SK-N-SH (cell line): ENCODE results near the gene SMOC1. TPM values are rescaled to one million over a fixed set of nuclear protein-coding genes. Genes with fewer than 3 reads are reported as not detected.

Experiments used
- CTCF ChIA-PET: fragments of 300-600, 350-600 bp; formaldehyde crosslinking; extraction: SDS; loops from one replicate; lab custom pipeline; 2021; lab: Yijun Ruan, JAX
- POLR2A ChIA-PET: fragments of 350-600 bp; sonication (Branson Sonifier 250); formaldehyde crosslinking; extraction: SDS; loops from one replicate; lab custom pipeline; 2020; ENCODE audit warnings: antibody characterized with exemption, inconsistent platforms; lab: Yijun Ruan, JAX
- DNase-seq: peaks from one replicate; pipeline ENCODE4 v3.0.0; 2012
- H2AFZ ChIP-seq: fragments of 200-600 bp; sonication (generic); 2 replicates; pipeline ENCODE4 v1.8.1; 2016; ENCODE audit warnings: antibody characterized with exemption, mild to moderate bottlenecking, low read depth
- H3F3A ChIP-seq: fragments of 200-600 bp; sonication (generic); replicated peaks from 2 replicates; pipeline ENCODE3; 2016; ENCODE audit warnings: antibody characterized with exemption, mild to moderate bottlenecking; ENCODE audit not compliant: insufficient read depth
- H3K27ac ChIP-seq, 2 experiments: fragments of 200-500 bp in 1 of 2; fragments of 200-600 bp in 1 of 2; sonication (Bioruptor generic) in 1 of 2; sonication (generic), shearing (Covaris generic) in 1 of 2; 2 replicates each; pipeline versions ENCODE4 v1.5.1 to v1.6.1; 2014 to 2016; ENCODE audit warnings: low read depth in 2 of 2, inconsistent platforms in 1 of 2, low read length in 1 of 2, mild to moderate bottlenecking in 1 of 2, mixed read lengths in 1 of 2
- H3K27me3 ChIP-seq: fragments of 200-600 bp; sonication (generic), shearing (Covaris generic); 2 replicates; pipeline ENCODE4 v1.6.1; 2016; ENCODE audit warnings: mixed run types; ENCODE audit not compliant: insufficient read depth
- H3K36me3 ChIP-seq, 2 experiments: fragments of 200-500 bp in 1 of 2; fragments of 200-600 bp in 1 of 2; sonication (Bioruptor generic) in 1 of 2; sonication (generic) in 1 of 2; replicated peaks in 1 of 2; 2 replicates each; pipeline versions ENCODE3 to v1.5.1; 2014 to 2016; ENCODE audit warnings: low read length in 1 of 2, mild to moderate bottlenecking in 1 of 2; ENCODE audit not compliant: insufficient read depth in 2 of 2, control insufficient read depth in 1 of 2
- H3K4me1 ChIP-seq, 2 experiments: fragments of 200-500 bp in 1 of 2; fragments of 200-600 bp in 1 of 2; sonication (Bioruptor generic) in 1 of 2; sonication (generic), shearing (Covaris generic) in 1 of 2; 2 replicates each; pipeline versions ENCODE4 v1.5.1 to v1.6.1; 2014 to 2016; ENCODE audit warnings: low read depth in 1 of 2, low read length in 1 of 2, mixed run types in 1 of 2; ENCODE audit not compliant: insufficient read depth in 2 of 2, control insufficient read depth in 1 of 2
- H3K4me2 ChIP-seq: fragments of 200-600 bp; sonication (generic), shearing (Covaris generic); 2 replicates; pipeline ENCODE4 v1.6.1; 2017; ENCODE audit warnings: mixed run types
- H3K4me3 ChIP-seq, 2 experiments: fragments of 200-500 bp in 1 of 2; fragments of 200-600 bp in 1 of 2; sonication (Bioruptor generic) in 1 of 2; sonication (generic), shearing (Covaris generic) in 1 of 2; 2 replicates each; pipeline versions ENCODE4 v1.5.1 to v1.8.1; 2014 to 2016; ENCODE audit warnings: low read depth in 2 of 2, inconsistent platforms in 1 of 2, low read length in 1 of 2, mild to moderate bottlenecking in 1 of 2, mixed read lengths in 1 of 2, moderate library complexity in 1 of 2
- H3K79me2 ChIP-seq: fragments of 200-600 bp; sonication (generic); 2 replicates; pipeline ENCODE4 v1.8.1; 2017; ENCODE audit warnings: mild to moderate bottlenecking; ENCODE audit not compliant: insufficient read depth
- H3K9ac ChIP-seq: fragments of 200-600 bp; sonication (generic); 2 replicates; pipeline ENCODE4 v1.6.1; 2017; ENCODE audit warnings: mixed run types
- H3K9me2 ChIP-seq: fragments of 200-600 bp; sonication (generic); 2 replicates; pipeline ENCODE4 v1.6.1; 2017; ENCODE audit warnings: mixed run types
- H3K9me3 ChIP-seq: fragments of 200-600 bp; sonication (generic); 2 replicates; pipeline ENCODE4 v1.6.1; 2017; ENCODE audit warnings: mixed run types, mild to moderate bottlenecking, moderate library complexity
- H4K20me1 ChIP-seq: fragments of 200-600 bp; sonication (generic); 2 replicates; pipeline ENCODE4 v1.6.1; 2017; ENCODE audit warnings: mild to moderate bottlenecking, mixed run types; ENCODE audit not compliant: insufficient read depth
- CHD2 ChIP-seq: fragments of 150-350 bp; IDR thresholded peaks from 2 replicates; pipeline ENCODE4 v1.6.1; 2018; ENCODE audit warnings: low read length; ENCODE audit not compliant: partially characterized antibody
- ELF1 ChIP-seq: IDR thresholded peaks from 2 replicates; pipeline ENCODE4 v1.4.0; 2012
- FOSL2 ChIP-seq: IDR thresholded peaks from 2 replicates; pipeline ENCODE4 v1.4.0; 2012; ENCODE audit warnings: low read depth, mild to moderate bottlenecking, moderate library complexity, borderline replicate concordance
- FOXJ3 ChIP-seq: sonication (generic); formaldehyde crosslinking; IDR thresholded peaks from 2 replicates; pipeline ENCODE4 v1.5.1; 2020; ENCODE audit warnings: mild to moderate bottlenecking, missing genetic modification reagents
- GATA2 ChIP-seq: sonication (generic); formaldehyde crosslinking; IDR thresholded peaks from 2 replicates; pipeline ENCODE4 v1.5.0; 2020; ENCODE audit warnings: mild to moderate bottlenecking, missing genetic modification reagents
- MEF2A ChIP-seq: IDR thresholded peaks from 2 replicates; pipeline ENCODE4 v1.4.0; 2012; ENCODE audit warnings: low read depth, borderline replicate concordance
- NFIC ChIP-seq: IDR thresholded peaks from 2 replicates; pipeline ENCODE4 v1.4.0; 2012; ENCODE audit warnings: borderline replicate concordance
- NRF1 ChIP-seq: IDR thresholded peaks from 2 replicates; pipeline ENCODE4 v1.6.1; 2012; ENCODE audit warnings: low read depth, mild to moderate bottlenecking, low read length
- RFX5 ChIP-seq: IDR thresholded peaks from 2 replicates; pipeline ENCODE4 v1.6.1; 2012; ENCODE audit warnings: mild to moderate bottlenecking, improper control_type of control experiment, low read length
- RXRA ChIP-seq: IDR thresholded peaks from 2 replicates; pipeline ENCODE4 v1.4.0; 2012; ENCODE audit warnings: low read depth, mild to moderate bottlenecking, borderline replicate concordance
- SIN3A ChIP-seq: IDR thresholded peaks from 2 replicates; pipeline ENCODE4 v1.6.1; 2012; ENCODE audit warnings: low read depth, mild to moderate bottlenecking, low read length, moderate library complexity, borderline replicate concordance
- WGBS: methylation state at CpG from one replicate; pipeline ENCODE4 v1.1.6; 2017; ENCODE audit warnings: low lambda C conversion rate; 5-methylcytosine and 5-hydroxymethylcytosine counted together
- polyA plus RNA-seq, 3 experiments: library from polyadenylated mRNA; depleted of rRNA; stranded (reverse); fragments of >200 nt; gene quantifications; 2 replicates each; pipeline ENCODE4 v1.2.3, GENCODE V29; 2012
- TF ChIP-seq, protein P1 (sequence below): fragments of 150-350 bp; IDR thresholded peaks from 2 replicates; pipeline ENCODE4 v1.6.1; 2016; ENCODE audit warnings: mild to moderate bottlenecking, low read depth, low read length
- TF ChIP-seq, protein P2 (sequence below): IDR thresholded peaks from 2 replicates; pipeline ENCODE4 v1.6.1; 2012; ENCODE audit warnings: mild to moderate bottlenecking, low read depth, low read length, moderate library complexity
- TF ChIP-seq, protein P3 (sequence below): fragments of 200-600 bp; sonication (generic); IDR thresholded peaks from 2 replicates; pipeline ENCODE4 v1.6.1; 2017; ENCODE audit warnings: antibody characterized with exemption, mild to moderate bottlenecking, moderate library complexity
- TF ChIP-seq, protein P4 (sequence below): IDR thresholded peaks from 2 replicates; pipeline ENCODE4 v1.4.0; 2012; ENCODE audit warnings: low read depth
- TF ChIP-seq, protein P5 (sequence below): fragments of 150-350 bp; IDR thresholded peaks from 2 replicates; pipeline ENCODE4 v1.6.1; 2017; ENCODE audit warnings: antibody characterized with exemption, low read length, low read depth, borderline replicate concordance

Gene SMOC1
- polyA plus RNA-seq, 1 of the 3 experiments (the other 2 are of a cell fraction), result not detected

DNA sequence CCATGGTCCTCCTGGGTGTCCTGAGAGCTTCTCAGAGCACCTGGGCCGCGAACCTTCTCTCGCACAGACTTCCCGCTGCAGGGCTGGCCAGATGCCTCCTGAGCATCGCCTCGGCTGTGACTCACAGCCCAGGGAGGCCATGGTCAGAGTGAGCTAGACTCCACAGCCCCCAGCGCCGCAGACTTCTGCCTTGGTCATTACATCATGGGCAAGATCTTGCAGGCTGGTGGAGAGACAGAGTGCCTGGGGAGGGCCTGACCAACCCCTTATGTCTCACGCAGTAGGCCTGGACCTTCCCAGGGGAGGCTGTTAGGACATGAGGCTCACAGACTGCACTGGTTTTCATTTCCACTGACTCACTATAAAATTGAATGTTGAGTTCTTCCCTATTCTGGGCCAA, 41.8 kb downstream of the SMOC1 start:
- Histone ChIP-seq H3F3A (no peaks in the 10 kb centered on the region), H4K20me1 (no peaks in the 10 kb centered on the region), H3K79me2 (no peaks in the 10 kb centered on the region), H3K9me2 (no peaks in the 10 kb centered on the region), H3K9ac (no peak overlapping the region), H2AFZ (no peak overlapping the region), H3K4me3 (no peak overlapping the region), H3K4me1 (peaks cover 0 to 11% of the 10 kb centered on the region in 2 experiments; a peak in 1 of 4 replicates), H3K27me3 (no peaks in the 10 kb centered on the region)
- POLR2A ChIA-PET, result no interaction called here
- TF ChIP-seq NRF1, result no peak
- TF ChIP-seq, protein P1, sequence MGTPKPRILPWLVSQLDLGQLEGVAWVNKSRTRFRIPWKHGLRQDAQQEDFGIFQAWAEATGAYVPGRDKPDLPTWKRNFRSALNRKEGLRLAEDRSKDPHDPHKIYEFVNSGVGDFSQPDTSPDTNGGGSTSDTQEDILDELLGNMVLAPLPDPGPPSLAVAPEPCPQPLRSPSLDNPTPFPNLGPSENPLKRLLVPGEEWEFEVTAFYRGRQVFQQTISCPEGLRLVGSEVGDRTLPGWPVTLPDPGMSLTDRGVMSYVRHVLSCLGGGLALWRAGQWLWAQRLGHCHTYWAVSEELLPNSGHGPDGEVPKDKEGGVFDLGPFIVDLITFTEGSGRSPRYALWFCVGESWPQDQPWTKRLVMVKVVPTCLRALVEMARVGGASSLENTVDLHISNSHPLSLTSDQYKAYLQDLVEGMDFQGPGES, result no peak
- no peak for TF ChIP-seq SIN3A
- TF ChIP-seq GATA2 (CRISPR knock-in tag), result no peak
- TF ChIP-seq, protein P2, sequence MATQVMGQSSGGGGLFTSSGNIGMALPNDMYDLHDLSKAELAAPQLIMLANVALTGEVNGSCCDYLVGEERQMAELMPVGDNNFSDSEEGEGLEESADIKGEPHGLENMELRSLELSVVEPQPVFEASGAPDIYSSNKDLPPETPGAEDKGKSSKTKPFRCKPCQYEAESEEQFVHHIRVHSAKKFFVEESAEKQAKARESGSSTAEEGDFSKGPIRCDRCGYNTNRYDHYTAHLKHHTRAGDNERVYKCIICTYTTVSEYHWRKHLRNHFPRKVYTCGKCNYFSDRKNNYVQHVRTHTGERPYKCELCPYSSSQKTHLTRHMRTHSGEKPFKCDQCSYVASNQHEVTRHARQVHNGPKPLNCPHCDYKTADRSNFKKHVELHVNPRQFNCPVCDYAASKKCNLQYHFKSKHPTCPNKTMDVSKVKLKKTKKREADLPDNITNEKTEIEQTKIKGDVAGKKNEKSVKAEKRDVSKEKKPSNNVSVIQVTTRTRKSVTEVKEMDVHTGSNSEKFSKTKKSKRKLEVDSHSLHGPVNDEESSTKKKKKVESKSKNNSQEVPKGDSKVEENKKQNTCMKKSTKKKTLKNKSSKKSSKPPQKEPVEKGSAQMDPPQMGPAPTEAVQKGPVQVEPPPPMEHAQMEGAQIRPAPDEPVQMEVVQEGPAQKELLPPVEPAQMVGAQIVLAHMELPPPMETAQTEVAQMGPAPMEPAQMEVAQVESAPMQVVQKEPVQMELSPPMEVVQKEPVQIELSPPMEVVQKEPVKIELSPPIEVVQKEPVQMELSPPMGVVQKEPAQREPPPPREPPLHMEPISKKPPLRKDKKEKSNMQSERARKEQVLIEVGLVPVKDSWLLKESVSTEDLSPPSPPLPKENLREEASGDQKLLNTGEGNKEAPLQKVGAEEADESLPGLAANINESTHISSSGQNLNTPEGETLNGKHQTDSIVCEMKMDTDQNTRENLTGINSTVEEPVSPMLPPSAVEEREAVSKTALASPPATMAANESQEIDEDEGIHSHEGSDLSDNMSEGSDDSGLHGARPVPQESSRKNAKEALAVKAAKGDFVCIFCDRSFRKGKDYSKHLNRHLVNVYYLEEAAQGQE, result no peak
- TF ChIP-seq FOXJ3 (CRISPR knock-in tag), result no peak
- TF ChIP-seq NFIC, result no peak
- TF ChIP-seq, protein P3, sequence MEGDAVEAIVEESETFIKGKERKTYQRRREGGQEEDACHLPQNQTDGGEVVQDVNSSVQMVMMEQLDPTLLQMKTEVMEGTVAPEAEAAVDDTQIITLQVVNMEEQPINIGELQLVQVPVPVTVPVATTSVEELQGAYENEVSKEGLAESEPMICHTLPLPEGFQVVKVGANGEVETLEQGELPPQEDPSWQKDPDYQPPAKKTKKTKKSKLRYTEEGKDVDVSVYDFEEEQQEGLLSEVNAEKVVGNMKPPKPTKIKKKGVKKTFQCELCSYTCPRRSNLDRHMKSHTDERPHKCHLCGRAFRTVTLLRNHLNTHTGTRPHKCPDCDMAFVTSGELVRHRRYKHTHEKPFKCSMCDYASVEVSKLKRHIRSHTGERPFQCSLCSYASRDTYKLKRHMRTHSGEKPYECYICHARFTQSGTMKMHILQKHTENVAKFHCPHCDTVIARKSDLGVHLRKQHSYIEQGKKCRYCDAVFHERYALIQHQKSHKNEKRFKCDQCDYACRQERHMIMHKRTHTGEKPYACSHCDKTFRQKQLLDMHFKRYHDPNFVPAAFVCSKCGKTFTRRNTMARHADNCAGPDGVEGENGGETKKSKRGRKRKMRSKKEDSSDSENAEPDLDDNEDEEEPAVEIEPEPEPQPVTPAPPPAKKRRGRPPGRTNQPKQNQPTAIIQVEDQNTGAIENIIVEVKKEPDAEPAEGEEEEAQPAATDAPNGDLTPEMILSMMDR, result no peak
- TF ChIP-seq RFX5, result no peak
- TF ChIP-seq, protein P4, sequence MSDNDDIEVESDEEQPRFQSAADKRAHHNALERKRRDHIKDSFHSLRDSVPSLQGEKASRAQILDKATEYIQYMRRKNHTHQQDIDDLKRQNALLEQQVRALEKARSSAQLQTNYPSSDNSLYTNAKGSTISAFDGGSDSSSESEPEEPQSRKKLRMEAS, result no peak
- TF ChIP-seq, protein P5, sequence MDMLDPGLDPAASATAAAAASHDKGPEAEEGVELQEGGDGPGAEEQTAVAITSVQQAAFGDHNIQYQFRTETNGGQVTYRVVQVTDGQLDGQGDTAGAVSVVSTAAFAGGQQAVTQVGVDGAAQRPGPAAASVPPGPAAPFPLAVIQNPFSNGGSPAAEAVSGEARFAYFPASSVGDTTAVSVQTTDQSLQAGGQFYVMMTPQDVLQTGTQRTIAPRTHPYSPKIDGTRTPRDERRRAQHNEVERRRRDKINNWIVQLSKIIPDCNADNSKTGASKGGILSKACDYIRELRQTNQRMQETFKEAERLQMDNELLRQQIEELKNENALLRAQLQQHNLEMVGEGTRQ, result no peak
- no peak for TF ChIP-seq FOSL2
- TF ChIP-seq MEF2A, result no peak
- no peak for TF ChIP-seq RXRA
- no peak for TF ChIP-seq CHD2
- TF ChIP-seq ELF1, result no peak
- TF ChIP-seq, all 33 proteins: peak for 0
- H3K36me3 ChIP-seq, result no peaks in the 10 kb centered on the region
- CTCF ChIA-PET, result interaction anchor here (2.5 kb wide), 1 partner anchor 20 kb away, joined by 11 read pairs; no protein-coding TSS in a partner anchor
- DNase-seq, result no peak
- H3K4me2 ChIP-seq, result no peak overlapping the region
- no peaks in the 10 kb centered on the region for H3K9me3 ChIP-seq
- H3K27ac ChIP-seq, result no peak overlapping the region
- 42% methylated on average over 6 of the region's 9 CpGs for WGBS
